OCI-LY3 (cell line): Measurements from ENCODE around the gene MEX3D.

Experiments
- H2AFZ ChIP-seq: fragments of 200-600, 300-600 bp; shearing (Covaris generic); 2 replicates; pipeline ENCODE4 v1.6.0; 2014; ENCODE audit warnings: antibody characterized with exemption, low read depth, low read length
- H3K27ac ChIP-seq: fragments of 200-600, 300-600 bp; sonication (generic); 2 replicates; pipeline ENCODE4 v1.5.1; 2014; ENCODE audit warnings: mild to moderate bottlenecking, low read length, moderate library complexity, mixed read lengths
- H3K27me3 ChIP-seq: fragments of 200-600, 300-600 bp; sonication (generic); 2 replicates; pipeline ENCODE4 v1.6.1; 2014; ENCODE audit warnings: low read depth, low read length, mixed read lengths
- H3K36me3 ChIP-seq: fragments of 200-600, 300-600 bp; sonication (generic); replicated peaks from 2 replicates; pipeline ENCODE3; 2014; ENCODE audit warnings: low read depth, low read length, mixed read lengths
- H3K4me1 ChIP-seq: fragments of 300-600, 200-600 bp; sonication (generic); 2 replicates; pipeline ENCODE4 v1.6.1; 2014; ENCODE audit warnings: low read length, mixed read lengths
- H3K4me2 ChIP-seq: fragments of 200-600, 300-600 bp; sonication (generic); 2 replicates; pipeline ENCODE4 v1.6.1; 2014; ENCODE audit warnings: low read length, mixed read lengths
- H3K4me3 ChIP-seq: fragments of 300-600, 200-600 bp; sonication (generic); 2 replicates; pipeline ENCODE4 v1.5.1; 2014; ENCODE audit warnings: antibody characterized with exemption, mild to moderate bottlenecking, low read length, moderate library complexity
- H3K79me2 ChIP-seq: fragments of 300-600, 200-600 bp; shearing (Covaris generic); 2 replicates; pipeline ENCODE4 v1.6.1; 2014; ENCODE audit warnings: mild to moderate bottlenecking, low read length, mixed read lengths
- H3K9ac ChIP-seq: fragments of 300-600, 200-600 bp; shearing (Covaris generic); 2 replicates; pipeline ENCODE4 v1.6.0; 2014; ENCODE audit warnings: mild to moderate bottlenecking, low read length, moderate library complexity
- H3K9me3 ChIP-seq: fragments of 200-600, 300-600 bp; shearing (Covaris generic); 2 replicates; pipeline ENCODE4 v1.6.1; 2014; ENCODE audit warnings: low read length, mixed read lengths; ENCODE audit not compliant: insufficient read depth
- H4K20me1 ChIP-seq: fragments of 200-600, 300-600 bp; sonication (generic); 2 replicates; pipeline ENCODE4 v1.6.1; 2016; ENCODE audit warnings: low read length, mixed read lengths; ENCODE audit not compliant: insufficient read depth
- EZH2phosphoT487 ChIP-seq: fragments of 200-600 bp; shearing (Covaris generic); IDR thresholded peaks from 2 replicates; pipeline ENCODE4 v1.6.1; 2018; ENCODE audit warnings: antibody characterized with exemption, mixed run types, low read depth
- TF ChIP-seq, protein P1 (sequence below): fragments of 200-600, 300-600 bp; sonication (generic); IDR thresholded peaks from 2 replicates; pipeline ENCODE4 v1.5.1; 2014; ENCODE audit warnings: antibody characterized with exemption, low read length, low read depth

The MEX3D gene

DNA sequence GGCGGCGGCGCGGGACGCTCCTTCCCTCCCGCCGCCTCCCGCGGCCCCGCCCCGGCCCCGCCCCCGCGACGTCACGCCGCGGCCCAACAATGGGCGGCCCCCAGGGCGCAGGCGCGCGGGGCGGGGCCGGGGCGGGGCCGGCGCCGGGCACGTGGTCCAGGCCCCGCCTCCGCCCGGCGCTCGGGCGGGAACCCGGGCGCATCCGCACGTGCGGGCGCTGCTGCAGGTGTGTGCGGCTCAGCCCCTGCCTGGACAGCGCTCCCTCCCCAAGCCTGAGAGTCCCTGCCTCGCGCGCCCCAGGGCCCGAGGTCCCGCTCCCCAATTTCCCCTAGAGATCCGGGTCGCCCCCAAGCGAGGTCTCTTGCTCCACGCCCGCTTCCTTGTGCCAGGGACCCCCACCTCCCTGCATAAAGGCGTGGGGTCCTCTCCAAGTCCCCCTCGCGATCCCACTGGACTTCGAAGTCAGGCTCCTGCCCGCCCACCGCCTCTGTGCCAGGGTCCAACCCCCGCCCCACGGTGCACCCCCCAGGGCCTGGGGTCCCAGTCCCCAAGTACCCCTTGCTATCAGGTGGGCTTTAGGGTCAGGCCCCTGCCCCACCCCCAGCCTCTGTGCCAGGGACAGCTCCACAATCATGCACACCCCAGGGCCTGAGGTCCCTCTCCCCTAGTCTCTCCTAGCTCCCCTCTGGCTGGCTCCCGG is at the start of gene MEX3D:
Gene MEX3D, minus strand, starts transcription at position 6 of the 700 bp plus-strand sequence. CDS start 267 bp downstream, outside the sequence.
- no peaks in the 10 kb centered on the region for H3K36me3 ChIP-seq
- no peaks in the 10 kb centered on the region for H3K9me3 ChIP-seq
- H3K27me3 ChIP-seq, result no peaks in the 10 kb centered on the region
- H3K4me1 ChIP-seq, result no peaks in the 10 kb centered on the region
- H3K9ac ChIP-seq, result no peak within 1 kb of the TSS
- H3K4me3 ChIP-seq, result no peak within 1 kb of the TSS
- no peak within 1 kb of the TSS for H3K4me2 ChIP-seq
- no peaks in the 10 kb centered on the region for H4K20me1 ChIP-seq
- no peak within 1 kb of the TSS for H3K27ac ChIP-seq
- no peak within 1 kb of the TSS for H2AFZ ChIP-seq
- no peaks in the 10 kb centered on the region for H3K79me2 ChIP-seq
- TF ChIP-seq, protein P1, sequence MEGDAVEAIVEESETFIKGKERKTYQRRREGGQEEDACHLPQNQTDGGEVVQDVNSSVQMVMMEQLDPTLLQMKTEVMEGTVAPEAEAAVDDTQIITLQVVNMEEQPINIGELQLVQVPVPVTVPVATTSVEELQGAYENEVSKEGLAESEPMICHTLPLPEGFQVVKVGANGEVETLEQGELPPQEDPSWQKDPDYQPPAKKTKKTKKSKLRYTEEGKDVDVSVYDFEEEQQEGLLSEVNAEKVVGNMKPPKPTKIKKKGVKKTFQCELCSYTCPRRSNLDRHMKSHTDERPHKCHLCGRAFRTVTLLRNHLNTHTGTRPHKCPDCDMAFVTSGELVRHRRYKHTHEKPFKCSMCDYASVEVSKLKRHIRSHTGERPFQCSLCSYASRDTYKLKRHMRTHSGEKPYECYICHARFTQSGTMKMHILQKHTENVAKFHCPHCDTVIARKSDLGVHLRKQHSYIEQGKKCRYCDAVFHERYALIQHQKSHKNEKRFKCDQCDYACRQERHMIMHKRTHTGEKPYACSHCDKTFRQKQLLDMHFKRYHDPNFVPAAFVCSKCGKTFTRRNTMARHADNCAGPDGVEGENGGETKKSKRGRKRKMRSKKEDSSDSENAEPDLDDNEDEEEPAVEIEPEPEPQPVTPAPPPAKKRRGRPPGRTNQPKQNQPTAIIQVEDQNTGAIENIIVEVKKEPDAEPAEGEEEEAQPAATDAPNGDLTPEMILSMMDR, result no peak
- TF ChIP-seq EZH2phosphoT487, result no peak

DNA sequence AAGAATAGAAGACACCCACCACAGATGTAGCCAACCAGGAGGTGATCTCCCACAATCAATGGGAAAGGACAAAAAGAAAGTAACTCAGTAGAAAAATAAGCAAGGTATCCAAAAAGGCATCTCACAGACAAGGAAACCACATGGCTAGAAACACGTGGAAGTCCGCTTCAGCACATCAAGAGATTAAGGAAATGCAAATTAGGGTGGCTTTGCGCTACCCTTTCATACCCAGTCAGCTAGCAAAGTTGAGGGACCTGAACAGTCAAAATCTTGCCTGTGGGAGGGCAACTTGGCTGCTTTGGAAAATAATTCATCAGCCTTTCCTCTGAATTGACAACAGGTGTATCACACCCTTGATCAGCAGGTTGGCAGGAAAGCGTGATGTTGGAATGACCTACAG is 48.8 kb upstream of the MEX3D start:
- Histone ChIP-seq H3K4me2 (no peak overlapping the region), H4K20me1 (peaks cover 43% of the 10 kb centered on the region), H3K9ac (no peak overlapping the region), H3K27ac (0 out of 2 replicates have a peak overlapping the region, but pooled peaks have one; percentile 1), H2AFZ (no peak overlapping the region), H3K36me3 (peaks cover 84% of the 10 kb centered on the region), H3K27me3 (no peaks in the 10 kb centered on the region), H3K4me3 (no peak overlapping the region), H3K79me2 (peaks cover 3% of the 10 kb centered on the region; the same call in 1 of the 2 replicates), H3K4me1 (peaks cover 7% of the 10 kb centered on the region), H3K9me3 (no peaks in the 10 kb centered on the region)
- TF ChIP-seq EZH2phosphoT487, result no peak
- TF ChIP-seq, protein P1, result no peak

DNA sequence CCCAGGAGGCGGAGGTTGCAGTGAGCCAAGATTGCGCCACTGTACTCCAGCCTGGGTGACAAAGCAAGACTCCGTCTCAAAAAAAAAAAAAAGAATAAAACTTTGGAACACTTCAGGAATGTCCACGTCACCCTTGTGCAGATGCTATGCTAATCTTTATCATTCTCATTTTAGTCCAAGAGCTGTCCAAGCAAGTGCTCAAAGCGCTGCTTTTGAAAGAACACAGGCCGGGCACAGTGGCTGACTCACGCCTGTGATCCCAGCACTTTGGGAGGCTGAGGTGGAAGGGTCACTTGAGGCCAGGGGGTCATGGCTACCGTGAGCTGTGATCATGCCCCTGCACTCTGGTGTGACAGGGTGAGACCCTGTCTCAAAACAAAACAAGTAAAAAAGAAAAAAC is 48.3 kb upstream of the MEX3D start:
- peaks cover 43% of the 10 kb centered on the region for H4K20me1 ChIP-seq
- TF ChIP-seq, protein P1, result no peak
- no peak for TF ChIP-seq EZH2phosphoT487
- H3K36me3 ChIP-seq, result peaks cover 83% of the 10 kb centered on the region
- peaks cover 3% of the 10 kb centered on the region; the same call in 1 of the 2 replicates for H3K79me2 ChIP-seq
- no peaks in the 10 kb centered on the region for H3K27me3 ChIP-seq
- H3K4me2 ChIP-seq, result no peak overlapping the region
- H3K27ac ChIP-seq, result 0 out of 2 replicates have a peak overlapping the region, but pooled peaks have one; percentile 1
- no peaks in the 10 kb centered on the region for H3K9me3 ChIP-seq
- no peak overlapping the region for H3K4me3 ChIP-seq
- peaks cover 7% of the 10 kb centered on the region for H3K4me1 ChIP-seq
- H2AFZ ChIP-seq, result no peak overlapping the region
- H3K9ac ChIP-seq, result no peak overlapping the region

DNA sequence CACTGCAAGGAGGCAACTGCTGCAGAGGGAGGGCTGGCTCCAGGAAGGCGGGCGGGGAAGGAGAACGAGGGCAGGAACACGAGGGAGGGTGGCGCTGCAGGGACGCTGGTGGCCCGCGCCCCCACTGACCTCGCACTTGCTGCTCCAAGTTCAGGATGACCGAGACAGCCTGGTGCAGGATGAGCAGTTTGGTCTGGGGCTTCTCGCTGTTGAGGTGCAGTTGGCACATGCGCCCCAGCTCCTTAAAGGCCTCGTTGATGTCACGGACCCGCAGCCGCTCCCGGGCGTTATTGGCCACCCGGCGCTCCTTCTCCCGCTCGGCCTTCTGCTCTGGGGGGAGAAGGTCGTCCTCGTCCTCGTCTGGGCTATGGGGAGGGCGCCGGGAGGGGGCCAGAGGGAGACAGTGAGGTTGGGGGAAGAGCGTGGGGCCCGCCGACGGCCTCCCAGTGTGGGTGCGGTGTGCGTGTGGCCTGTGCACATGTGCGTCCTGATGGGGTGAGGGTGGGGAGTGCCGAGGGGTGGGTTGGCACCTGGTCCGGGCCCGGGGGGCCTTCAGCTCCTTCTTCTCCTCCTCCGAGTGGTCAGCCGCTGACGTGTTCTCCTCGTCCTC is 47.1 kb upstream of the MEX3D start:
- H4K20me1 ChIP-seq, result peaks cover 35% of the 10 kb centered on the region
- no peak overlapping the region for H3K4me3 ChIP-seq
- H3K4me1 ChIP-seq, result peaks cover 7% of the 10 kb centered on the region
- peaks cover 84% of the 10 kb centered on the region for H3K36me3 ChIP-seq
- no peaks in the 10 kb centered on the region for H3K9me3 ChIP-seq
- no peak for TF ChIP-seq EZH2phosphoT487
- TF ChIP-seq, protein P1, result no peak
- no peak overlapping the region for H3K27ac ChIP-seq
- H3K9ac ChIP-seq, result no peak overlapping the region
- H3K27me3 ChIP-seq, result no peaks in the 10 kb centered on the region
- no peak overlapping the region for H2AFZ ChIP-seq
- no peak overlapping the region for H3K4me2 ChIP-seq
- peaks cover 3% of the 10 kb centered on the region; the same call in 1 of the 2 replicates for H3K79me2 ChIP-seq
